ENCODE measurements around the gene CHTF18. TPM values are rescaled to one million over a fixed set of nuclear protein-coding genes. Genes with fewer than 3 reads are reported as not detected.

Gene CHTF18
- 3.1 and 3.2 TPM in 2 replicates for total RNA-seq (2012; rRNA removed)
- polyA plus RNA-seq (2012; rRNA removed), result 21.4 and 28.1 TPM in 2 replicates
- polyA plus RNA-seq (2012; cell fraction: cytosol; rRNA removed), result 4.1 and 7.9 TPM in 2 replicates
- 128 and 294 TPM in 2 replicates for polyA plus RNA-seq (2012; cell fraction: nucleus; rRNA removed; ENCODE audit: low replicate concordance)
- percentile 41 among the genes with signal in this experiment for Bru-seq, nascent RNA
- percentile 48 among the genes with signal in this experiment for BruChase-seq, experiment 1, labeled RNA remaining after a 6-hour chase
- percentile 45 among the genes with signal in this experiment for BruChase-seq, experiment 2, labeled RNA remaining after a 2-hour chase
- long read RNA-seq, partial matches to known transcripts, result 3 of 12 reads
- long read RNA-seq, other reads (novel, unspliced or antisense), result 7 of 12 reads

GRCh38 chr16:788399-789126, at the start of gene CHTF18:
CHTF18 (plus strand) TSS chr16:788620; CDS start chr16:788685, 65 bp downstream.
- Histone ChIP-seq H3K4me1 (ENCODE audit: control insufficient read depth, insufficient read depth, low read length) (peaks cover 13% of the 10 kb centered on the region; the same call in 1 of the 2 replicates), H3K36me3 (ENCODE audit: control insufficient read depth, insufficient read depth, low read length) (peaks cover 17% of the 10 kb centered on the region), H4K91ac (ENCODE audit: insufficient read depth, low read depth, low read length) (no peak within 1 kb of the TSS), H3K9me1 (ENCODE audit: insufficient read depth, low read length) (no peaks in the 10 kb centered on the region), H2AK9ac (replicated peaks; ENCODE audit: low read depth, low read length, poor library complexity) (peak within 1 kb of the TSS; percentile 99), H3K27me3 (ENCODE audit: control insufficient read depth, insufficient read depth, low read length) (no peaks in the 10 kb centered on the region), H3K27ac (ENCODE audit: insufficient read depth, low read length) (peak within 1 kb of the TSS; percentile 67), H3K23ac (ENCODE audit: low read depth, low read length) (no peak within 1 kb of the TSS), H4K5ac (ENCODE audit: low read depth, low read length) (peak within 1 kb of the TSS; percentile 4; the same call in 1 of the 2 replicates), H2BK120ac (ENCODE audit: low read depth, low read length) (no peak within 1 kb of the TSS), H2AK5ac (ENCODE audit: low read depth, low read length) (peak within 1 kb of the TSS; percentile 13), H3K4ac (ENCODE audit: low read depth, low read length) (peak within 1 kb of the TSS; percentile 61), H2BK5ac (ENCODE audit: low read depth, low read length, poor library complexity, severe bottlenecking) (peak within 1 kb of the TSS; percentile 72), H2BK20ac (ENCODE audit: low read depth, low read length) (no peak within 1 kb of the TSS), H3K4me2 (ENCODE audit: low read depth, low read length) (peak within 1 kb of the TSS; percentile 97), H3K9me3 (ENCODE audit: control insufficient read depth, insufficient read depth, low read length) (no peaks in the 10 kb centered on the region), H4K20me1 (ENCODE audit: insufficient read depth, low read length) (peaks cover 25% of the 10 kb centered on the region), H2BK15ac (ENCODE audit: low read depth, low read length) (no peak within 1 kb of the TSS), H3K9ac (ENCODE audit: low read depth, low read length) (peak within 1 kb of the TSS; percentile 91), H3K18ac (ENCODE audit: low read depth, low read length) (no peak within 1 kb of the TSS), H3K56ac (ENCODE audit: extremely low read depth, insufficient read depth, low read length) (0 out of 2 replicates have a peak within 1 kb of the TSS, but pooled peaks have one; percentile 41), H3K14ac (replicated peaks; ENCODE audit: low read depth, low read length) (peak within 1 kb of the TSS; percentile 45), H4K8ac (ENCODE audit: low read depth in 2 of 2, low read length in 2 of 2) (peak within 1 kb of the TSS in 1 of 2 experiments; percentile 53; a peak in 1 of 4 replicates), H3K4me3 (ENCODE audit: insufficient read depth, low read depth, low read length) (peak within 1 kb of the TSS; percentile 99), H3K79me1 (ENCODE audit: low read depth in 1 of 2, low read length in 2 of 2) (peaks cover 4 to 35% of the 10 kb centered on the region in 2 experiments; a peak in 2 of 4 replicates), H2AFZ (replicated peaks; ENCODE audit: low read length, poor library complexity) (peak within 1 kb of the TSS; percentile 93)
- dilution Hi-C loops (cut with HindIII; ENCODE audit: low sequenced_read_pairs, unreplicated experiment) (no loop called here), in situ Hi-C loops (cut with MboI; ENCODE audit: low sequenced_read_pairs) (loop anchor here (5.0 kb wide), 1 partner anchor 76 kb away; no protein-coding TSS in a partner anchor), intact Hi-C loops (cut with micrococcal nuclease) (loop anchor here (2.0 to 5.0 kb wide), 3 partner anchors 46 to 76 kb away; partner anchors contain the start of genes CCDC78, CIAO3 and HAGHL)
- 0% methylated on average over 64 of the region's 97 CpGs; no CpG with 5 or more reads in 1 of the 2 experiments for WGBS, 2 experiments (ENCODE audit: extremely low coverage in 2 of 2, insufficient read length in 1 of 2)
- DNase-seq (peak; percentile 86), ATAC-seq (ENCODE audit: low read depth) (peak; percentile 96)
- POLR2A ChIA-PET (ENCODE audit: unreplicated experiment), result interaction anchor here (0.6 kb wide), 1 partner anchor 102 kb away, joined by 4 read pairs; no protein-coding TSS in a partner anchor
- no TSS peak for BruUV-seq (replicated peaks)
- CTCF ChIA-PET, result no interaction called here
- TF ChIP-seq MAZ (IDR thresholded peaks at IDR 0.05; ENCODE audit: borderline replicate concordance, low read depth, low read length) (peak; percentile 48; the same call in 1 of the 2 replicates), FOS (IDR thresholded peaks at IDR 0.05; ENCODE audit: low read depth, low read length) (no peak), SMC3 (IDR thresholded peaks at IDR 0.05; ENCODE audit: low read depth, low read length) (no peak), RFX5 (IDR thresholded peaks at IDR 0.05; ENCODE audit: low read depth, low read length) (no peak), MXI1 (IDR thresholded peaks at IDR 0.05; ENCODE audit: borderline replicate concordance, low read depth, low read length) (peak; percentile 86), CTCF (conservative IDR thresholded peaks at IDR 0.05; ENCODE audit: low read depth, low read length) (no peak), RAD21 (IDR thresholded peaks at IDR 0.05; ENCODE audit: low read length) (no peak), MAFK (IDR thresholded peaks at IDR 0.05; ENCODE audit: low read depth, low read length) (no peak), CHD1 (IDR thresholded peaks at IDR 0.05; ENCODE audit: low read depth, low read length) (no peak), BHLHE40 (IDR thresholded peaks at IDR 0.05; ENCODE audit: low read depth, low read length) (peak; percentile 80), CEBPB (IDR thresholded peaks at IDR 0.05; ENCODE audit: low read depth, low read length) (no peak), USF2 (IDR thresholded peaks at IDR 0.05; ENCODE audit: low read depth, low read length) (peak; percentile 73), RCOR1 (IDR thresholded peaks at IDR 0.05; ENCODE audit: insufficient replicate concordance, low read length) (no peak), NFE2L2 (IDR thresholded peaks at IDR 0.05; ENCODE audit: low read depth, low read length) (no peak)
